Body of pancreas (tissue), 4 donors: ENCODE measurements around the gene MT1B.

ENCODE experiments used
- CTCF ChIP-seq, 7 experiments: fragments of 450-650 bp in 4 of 7; fragments of 200-600 bp in 3 of 7; sonication (generic) in 3 of 7; IDR thresholded peaks; one replicate each; pipeline ENCODE4 v1.5.1; 2016 to 2019; ENCODE audit warnings: antibody characterized with exemption in 7 of 7
- POLR2A ChIP-seq, 3 donors: fragments of 450-650 bp; IDR thresholded peaks; one replicate each; pipeline ENCODE4 v1.6.1; 2016; ENCODE audit warnings: antibody characterized with exemption in 3 of 3, mild to moderate bottlenecking in 2 of 3

DNA sequence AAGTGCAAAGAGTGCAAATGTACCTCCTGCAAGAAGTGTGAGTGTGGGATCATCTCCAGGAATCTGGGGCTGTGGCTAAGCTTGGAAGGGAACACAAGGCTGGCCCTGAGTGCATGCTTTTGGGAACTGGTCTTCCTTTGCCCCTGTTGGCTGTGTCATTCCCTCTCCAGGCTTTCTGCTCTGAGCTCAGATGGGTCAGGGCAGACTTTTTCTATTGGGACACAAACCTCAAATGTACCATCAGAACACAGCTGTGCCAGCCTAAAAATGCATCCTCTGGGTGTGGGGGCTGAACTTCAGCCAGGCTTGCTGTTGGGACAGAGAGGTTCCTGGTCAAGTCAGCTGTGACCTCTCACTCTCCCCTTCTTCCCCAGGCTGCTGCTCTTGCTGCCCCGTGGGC, 914 bp downstream of the MT1B start:
- TF ChIP-seq CTCF (IDR thresholded peaks at IDR 0.05) (no peak), POLR2A (IDR thresholded peaks at IDR 0.05) (no peak)
